SHP77 treated with DMSO at 0.1 percent for 48 hours (cell line): ENCODE results near the gene CTNND2.
A peak's percentile ranks its signal among the peaks of the same experiment; 100 is the strongest.
"Not testable (repeated sequence)": the region's sequence is repeated elsewhere in the genome, so short reads cannot be mapped to it uniquely, and the experiment has no call there.

Experiments
- DNase-seq: peaks from one replicate; lab custom pipeline; 2025; lab: John Stamatoyannopoulos, UW

Gene CTNND2

GRCh38 chr5:11873587-11873986 lies 30.7 kb downstream of the CTNND2 start:
- no peak for DNase-seq

GRCh38 chr5:11869203-11869602 lies 35.0 kb downstream of the CTNND2 start:
- DNase-seq, result no peak

- DNase-seq, result no peak
These were observed 40.3 kb downstream of the CTNND2 start for GRCh38 chr5:11863911-11864310.

GRCh38 chr5:11857391-11857790 lies 46.9 kb downstream of the CTNND2 start:
- DNase-seq, result no peak

- no peak for DNase-seq
These were observed 49.3 kb downstream of the CTNND2 start for GRCh38 chr5:11854936-11855335.

GRCh38 chr5:11853796-11854195 lies 50.5 kb downstream of the CTNND2 start:
- no peak for DNase-seq

GRCh38 chr5:11853140-11853539 lies 51.1 kb downstream of the CTNND2 start:
- DNase-seq, result no peak

- no peak for DNase-seq
These were observed 51.5 kb downstream of the CTNND2 start for GRCh38 chr5:11852717-11853087.

- DNase-seq, result no peak
These were observed 52.1 kb downstream of the CTNND2 start for GRCh38 chr5:11851965-11852716.

- no peak for DNase-seq
These were observed 52.8 kb downstream of the CTNND2 start for GRCh38 chr5:11851416-11851815.

GRCh38 chr5:11828566-11828965 lies 75.7 kb downstream of the CTNND2 start:
- DNase-seq, result not testable (repeated sequence)

- no peak for DNase-seq
These were observed 81.6 kb downstream of the CTNND2 start for GRCh38 chr5:11822598-11822997.

GRCh38 chr5:11815916-11816315 lies 88.3 kb downstream of the CTNND2 start:
- DNase-seq, result no peak

- no peak for DNase-seq
These were observed 88.8 kb downstream of the CTNND2 start for GRCh38 chr5:11815481-11815880.

GRCh38 chr5:11814373-11814772 lies 89.9 kb downstream of the CTNND2 start:
- no peak for DNase-seq

GRCh38 chr5:11809407-11809806 lies 94.8 kb downstream of the CTNND2 start:
- DNase-seq, result no peak

- no peak for DNase-seq
These were observed 100.8 kb downstream of the CTNND2 start for GRCh38 chr5:11803436-11803835.

GRCh38 chr5:11801061-11801460 lies 103.2 kb downstream of the CTNND2 start:
- DNase-seq, result no peak

- DNase-seq, result peak; percentile 17
These were observed 107.1 kb downstream of the CTNND2 start for GRCh38 chr5:11797132-11797531.

- no peak for DNase-seq
These were observed 110.8 kb downstream of the CTNND2 start for GRCh38 chr5:11793396-11793795.

- DNase-seq, result no peak
These were observed 111.6 kb downstream of the CTNND2 start for GRCh38 chr5:11792621-11793020.

- no peak for DNase-seq
These were observed 112.5 kb downstream of the CTNND2 start for GRCh38 chr5:11791792-11792191.

- no peak for DNase-seq
These were observed 114.0 kb downstream of the CTNND2 start for GRCh38 chr5:11790201-11790600.

GRCh38 chr5:11785771-11786352 lies 118.4 kb downstream of the CTNND2 start:
- DNase-seq, result no peak
